PC-9 (cell line): ENCODE measurements around the gene CPOX. TPM values are rescaled to one million over a fixed set of nuclear protein-coding genes. Genes with fewer than 3 reads are reported as not detected.

Source experiments
- BruUV-seq: library from RNA; stranded (reverse); fragments of 400-500 nt; replicated peaks from 2 replicates; lab custom pipeline; 2021; lab: Mats Ljungman, UMichigan
- CTCF ChIA-PET: fragments of 300-600 bp; sonication (Branson Sonifier 250); formaldehyde crosslinking; loops from one replicate; lab custom pipeline; 2022; ENCODE audit warnings: antibody characterized with exemption; lab: Charles Lee
- POLR2A ChIA-PET: fragments of 300-600 bp; sonication (Branson Sonifier 250); formaldehyde crosslinking; loops from one replicate; lab custom pipeline; 2022; ENCODE audit warnings: antibody characterized with exemption; ENCODE audit not compliant: unreplicated experiment; lab: Charles Lee
- DNase-seq, 2 experiments: peaks; one replicate each; pipeline versions ENCODE4 v3.0.0 to v3.0.0-alpha.2; 2015 to 2022; ENCODE audit warnings: mixed read lengths in 1 of 2
- H2AFZ ChIP-seq: fragments of 200-600 bp; sonication (generic); 2 replicates; pipeline ENCODE4 v1.8.1; 2017; ENCODE audit warnings: antibody characterized with exemption
- H3F3A ChIP-seq: fragments of 200-600 bp; sonication (generic); 2 replicates; pipeline ENCODE4 v1.8.1; 2017; ENCODE audit warnings: antibody characterized with exemption, mild to moderate bottlenecking, low read depth; ENCODE audit not compliant: insufficient read depth
- H3K27ac ChIP-seq: fragments of 200-600 bp; sonication (generic); 2 replicates; pipeline ENCODE4 v1.6.1; 2016; ENCODE audit warnings: mixed run types
- H3K27me3 ChIP-seq: fragments of 200-600 bp; sonication (generic); 2 replicates; pipeline ENCODE4 v1.6.1; 2016; ENCODE audit warnings: low read depth, mixed run types; ENCODE audit not compliant: insufficient read depth
- H3K36me3 ChIP-seq: fragments of 200-600 bp; sonication (generic); 2 replicates; pipeline ENCODE4 v1.6.1; 2016; ENCODE audit warnings: low read depth, mixed run types
- H3K4me1 ChIP-seq: fragments of 200-600 bp; sonication (generic); replicated peaks from 2 replicates; pipeline ENCODE4 v1.6.1; 2016; ENCODE audit warnings: mixed run types; ENCODE audit not compliant: insufficient read depth
- H3K4me2 ChIP-seq: fragments of 200-600 bp; sonication (generic); 2 replicates; pipeline ENCODE4 v1.6.1; 2017; ENCODE audit warnings: mixed run types
- H3K4me3 ChIP-seq: fragments of 200-600 bp; sonication (generic); 2 replicates; pipeline ENCODE4 v1.6.1; 2016; ENCODE audit warnings: mixed run types
- H3K79me2 ChIP-seq: fragments of 200-600 bp; sonication (generic); 2 replicates; pipeline ENCODE4 v1.6.1; 2017; ENCODE audit warnings: low read depth, mixed run types
- H3K9me2 ChIP-seq: fragments of 200-600 bp; sonication (generic); 2 replicates; pipeline ENCODE4 v1.8.1; 2017; ENCODE audit warnings: mild to moderate bottlenecking; ENCODE audit not compliant: insufficient read depth
- H3K9me3 ChIP-seq: fragments of 200-600 bp; sonication (generic); 2 replicates; pipeline ENCODE4 v1.8.1; 2016; ENCODE audit warnings: low read depth; ENCODE audit not compliant: insufficient read depth
- H4K20me1 ChIP-seq: fragments of 200-600 bp; sonication (generic); 2 replicates; pipeline ENCODE4 v1.8.1; 2017; ENCODE audit not compliant: insufficient read depth
- CTCF ChIP-seq: fragments of 200-600 bp; sonication (generic); conservative IDR thresholded peaks from 2 replicates; pipeline ENCODE4 v1.6.1; 2017; ENCODE audit warnings: mixed run types, antibody characterized with exemption, mild to moderate bottlenecking, moderate library complexity
- EZH2 ChIP-seq: fragments of 200-600 bp; sonication (generic); IDR thresholded peaks from 2 replicates; pipeline ENCODE4 v1.8.0; 2017; ENCODE audit warnings: antibody characterized with exemption, low read depth
- intact Hi-C: fragments of 100-400 bp; cut with micrococcal nuclease; formaldehyde crosslinking; loops from one replicate; pipeline ENCODE4 v1.10.0; 2022; ENCODE audit not compliant: unreplicated experiment
- total RNA-seq: library from RNA; stranded (reverse); gene quantifications from 2 replicates; pipeline ENCODE4 v1.2.3, GENCODE V29; 2021

The CPOX gene
- total RNA-seq, 1 experiment from 2014 or later: 30.4 TPM

GRCh38 chr3:98577178-98577895 is 16.1 kb downstream of the CPOX start:
- H3F3A ChIP-seq: no peaks in the 10 kb centered on the region; the same call in 1 of the 2 replicates
- H3K79me2 ChIP-seq: no peaks in the 10 kb centered on the region
- H3K4me3 ChIP-seq: no peak overlapping the region
- intact Hi-C loops: no loop called here
- no peak for TF ChIP-seq CTCF
- no peak for TF ChIP-seq EZH2
- H3K36me3 ChIP-seq: peaks cover 15% of the 10 kb centered on the region
- no peak overlapping the region for H2AFZ ChIP-seq
- H3K9me3 ChIP-seq: no peaks in the 10 kb centered on the region
- H3K9me2 ChIP-seq: no peaks in the 10 kb centered on the region
- peaks cover 23% of the 10 kb centered on the region for H3K4me1 ChIP-seq
- CTCF ChIA-PET: no interaction called here
- H3K4me2 ChIP-seq: peak overlapping the region; percentile 12; the same call in 1 of the 2 replicates
- peak in 1 of 2 experiments; percentile 63 for DNase-seq
- H3K27me3 ChIP-seq: no peaks in the 10 kb centered on the region
- POLR2A ChIA-PET: no interaction called here
- peak overlapping the region; percentile 15 for H3K27ac ChIP-seq
- no TSS peak for BruUV-seq
- no peaks in the 10 kb centered on the region for H4K20me1 ChIP-seq

- CTCF ChIA-PET: interaction anchor here (0.6 kb wide), 2 partner anchors 220 to 239 kb away, joined by 3 to 4 read pairs; no protein-coding TSS in a partner anchor
- Histone ChIP-seq H2AFZ (no peak overlapping the region), H3K4me3 (no peak overlapping the region), H3K36me3 (peaks cover 6% of the 10 kb centered on the region), H4K20me1 (no peaks in the 10 kb centered on the region), H3K4me2 (no peak overlapping the region), H3K4me1 (peaks cover 23% of the 10 kb centered on the region), H3K9me2 (no peaks in the 10 kb centered on the region), H3K27me3 (no peaks in the 10 kb centered on the region), H3K9me3 (no peaks in the 10 kb centered on the region), H3K79me2 (no peaks in the 10 kb centered on the region), H3K27ac (no peak overlapping the region), H3F3A (no peaks in the 10 kb centered on the region; the same call in 1 of the 2 replicates)
- DNase-seq: no peak
- TF ChIP-seq CTCF: no peak
- POLR2A ChIA-PET: no interaction called here
- intact Hi-C loops: no loop called here
- BruUV-seq: no TSS peak
Observed at GRCh38 chr3:98574132-98574531, 19.3 kb downstream of the CPOX start.

- H3F3A ChIP-seq: no peaks in the 10 kb centered on the region; the same call in 1 of the 2 replicates
- H3K27me3 ChIP-seq: no peaks in the 10 kb centered on the region
- ChIA-PET POLR2A (no interaction called here), CTCF (no interaction called here)
- DNase-seq: no peak
- peak overlapping the region; percentile 17 for H3K4me2 ChIP-seq
- no peaks in the 10 kb centered on the region for H4K20me1 ChIP-seq
- H3K4me3 ChIP-seq: no peak overlapping the region
- no peaks in the 10 kb centered on the region for H3K9me2 ChIP-seq
- H3K36me3 ChIP-seq: no peaks in the 10 kb centered on the region
- H3K4me1 ChIP-seq: peaks cover 21% of the 10 kb centered on the region
- no peak overlapping the region for H3K27ac ChIP-seq
- intact Hi-C loops: loop anchor here (1.0 kb wide), 2 partner anchors 239 to 534 kb away; no protein-coding TSS in a partner anchor
- no peaks in the 10 kb centered on the region for H3K9me3 ChIP-seq
- H2AFZ ChIP-seq: 0 out of 2 replicates have a peak overlapping the region, but pooled peaks have one; percentile 2
- TF ChIP-seq CTCF: peak; percentile 95
- TF ChIP-seq EZH2: no peak
- BruUV-seq: no TSS peak
- H3K79me2 ChIP-seq: no peaks in the 10 kb centered on the region
Observed at GRCh38 chr3:98573181-98573728, 20.2 kb downstream of the CPOX start.
